ENCODE results near the gene PTGDS. TPM values are rescaled to one million over a fixed set of nuclear protein-coding genes. Genes with fewer than 3 reads are reported as not detected.

Gene PTGDS
- total RNA-seq, 1 donor, result 10.8 TPM

- H3K4me3 ChIP-seq (ENCODE audit: low read depth, low read length), result no peak overlapping the region
- no peak for TF ChIP-seq CTCF (IDR thresholded peaks at IDR 0.05; ENCODE audit: insufficient read depth, low read depth, low read length)
- DNase-seq (ENCODE audit: low read depth), result no peak
Observed at GRCh38 chr9:136937186-136938001, 39.9 kb upstream of the PTGDS start.

DNA sequence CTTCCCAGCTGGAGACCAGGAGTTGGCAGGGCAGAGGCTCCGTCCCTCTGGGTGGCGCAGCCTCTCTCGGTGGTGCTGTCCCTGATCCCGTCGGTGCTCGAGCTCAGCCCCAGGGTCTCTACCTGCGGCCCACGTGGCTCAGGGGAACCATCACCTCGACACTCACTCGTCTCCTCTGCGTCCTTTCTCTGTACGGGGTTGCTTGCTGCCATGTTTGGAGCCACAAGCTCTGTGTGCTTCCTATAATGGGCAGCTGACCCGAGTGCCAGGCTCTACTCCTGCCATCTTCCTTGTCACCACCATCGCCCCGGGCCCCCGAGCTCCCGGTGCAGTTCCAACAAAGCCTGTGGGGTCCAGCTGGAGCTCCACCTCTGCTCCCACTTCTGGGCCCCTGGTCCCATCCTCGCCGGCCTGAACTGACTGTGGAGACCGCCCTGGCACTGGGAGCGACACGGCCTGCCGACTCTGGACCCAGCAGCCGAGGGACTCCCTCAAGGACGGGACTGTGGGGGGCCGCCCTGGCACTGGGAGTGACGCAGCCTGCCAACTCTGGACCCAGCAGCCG lies 37.8 kb upstream of the PTGDS start:
- no peak overlapping the region for H3K4me3 ChIP-seq (ENCODE audit: low read depth, low read length)
- DNase-seq (ENCODE audit: low read depth), result no peak
- no peak for TF ChIP-seq CTCF (IDR thresholded peaks at IDR 0.05; ENCODE audit: insufficient read depth, low read depth, low read length)

DNA sequence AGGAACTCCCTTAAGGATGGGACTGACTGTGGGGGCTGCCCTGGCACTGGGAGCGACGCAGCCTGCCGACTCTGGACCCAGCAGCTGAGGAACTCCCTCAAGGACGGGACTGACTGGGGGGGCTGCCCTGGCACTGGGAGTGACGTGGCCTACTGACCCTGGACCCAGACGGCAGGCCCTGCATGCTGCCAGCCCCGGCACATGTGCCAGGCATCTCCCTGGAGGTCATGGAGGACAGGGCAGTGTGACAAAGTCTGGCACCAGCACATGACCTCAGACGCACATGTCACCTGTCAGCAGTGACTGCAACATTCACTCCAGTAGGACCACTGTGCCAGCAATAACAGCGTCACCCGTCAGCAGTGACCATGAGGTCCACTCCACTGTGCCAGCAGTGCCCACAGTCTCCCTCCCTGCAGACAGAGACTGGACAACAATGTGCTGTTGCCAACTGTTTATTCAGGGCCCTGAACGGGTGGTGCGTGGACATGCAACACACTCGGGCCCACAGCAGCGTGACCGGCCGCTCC lies 37.2 kb upstream of the PTGDS start:
- DNase-seq (ENCODE audit: low read depth), result no peak
- no peak for TF ChIP-seq CTCF (IDR thresholded peaks at IDR 0.05; ENCODE audit: insufficient read depth, low read depth, low read length)
- H3K4me3 ChIP-seq (ENCODE audit: low read depth, low read length), result no peak overlapping the region

GRCh38 chr9:136940526-136941230 lies 36.6 kb upstream of the PTGDS start:
- no peak overlapping the region for H3K4me3 ChIP-seq (ENCODE audit: low read depth, low read length)
- TF ChIP-seq CTCF (IDR thresholded peaks at IDR 0.05; ENCODE audit: insufficient read depth, low read depth, low read length), result no peak
- DNase-seq (ENCODE audit: low read depth), result no peak

DNA sequence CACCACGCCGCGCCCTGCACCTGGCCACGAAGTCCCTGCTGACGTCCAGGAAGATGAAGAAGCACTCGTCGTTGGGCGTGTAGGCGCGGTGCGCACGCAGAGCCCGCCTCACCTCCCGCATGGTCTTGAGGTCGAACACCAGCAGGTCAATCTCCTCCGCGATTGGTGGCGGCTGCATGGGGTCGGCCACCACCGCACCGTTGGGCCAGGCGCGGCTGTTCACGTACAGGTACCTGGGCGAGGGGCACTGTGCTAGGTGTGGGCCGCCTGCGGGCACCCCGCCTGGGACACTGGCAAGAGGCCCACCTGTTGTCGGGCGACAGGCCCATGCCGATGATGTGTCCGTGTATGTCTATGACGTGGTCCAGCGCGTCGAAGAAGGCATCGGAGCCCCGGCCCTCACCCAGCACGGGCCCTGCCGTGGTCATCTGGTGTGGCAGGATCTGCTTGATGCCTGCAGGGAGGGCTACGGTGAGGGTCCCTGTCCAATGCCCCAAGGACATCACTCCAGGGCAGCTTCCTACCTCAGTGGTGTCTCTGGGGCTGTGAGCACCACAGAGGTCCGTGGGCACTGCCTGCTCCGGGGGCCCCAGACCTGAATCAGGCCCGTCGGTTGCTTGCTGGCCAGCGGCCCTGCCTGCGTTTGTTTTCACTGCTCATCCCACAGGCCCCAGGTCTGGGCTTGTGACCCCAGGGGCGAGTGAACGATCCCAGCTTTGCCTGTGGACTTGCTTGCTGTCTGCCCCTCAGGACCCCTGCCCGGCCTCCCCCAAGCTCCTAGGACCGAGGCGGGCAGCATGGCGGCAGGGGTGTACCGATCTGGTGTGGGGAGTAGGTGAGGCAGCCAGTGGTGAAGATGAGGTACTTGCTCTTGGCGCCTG lies 35.8 kb upstream of the PTGDS start:
- no peak for DNase-seq (ENCODE audit: low read depth)
- no peak overlapping the region for H3K4me3 ChIP-seq (ENCODE audit: low read depth, low read length)
- no peak for TF ChIP-seq CTCF (IDR thresholded peaks at IDR 0.05; ENCODE audit: insufficient read depth, low read depth, low read length)

All from fibroblast of villous mesenchyme (primary cell).